BE2C (cell line): ENCODE results near the gene JAZF1.

Experiments used
- DNase-seq: peaks from one replicate; pipeline ENCODE4 v3.0.0-alpha.2; 2020
- H3K27me3 ChIP-seq: fragments of 250-450 bp; sonication (Bioruptor Pico); 2 replicates; pipeline ENCODE4 v1.5.1; 2020; ENCODE audit warnings: mild to moderate bottlenecking
- H3K36me3 ChIP-seq: fragments of 250-450 bp; sonication (Bioruptor Pico); 2 replicates; pipeline ENCODE4 v1.5.1; 2020; ENCODE audit warnings: mild to moderate bottlenecking
- H3K4me1 ChIP-seq: fragments of 250-450 bp; sonication (Bioruptor Pico); 2 replicates; pipeline ENCODE4 v1.5.1; 2020
- H3K4me3 ChIP-seq: 2 replicates; pipeline ENCODE4 v1.5.1; 2011; ENCODE audit warnings: low read depth, low read length
- H3K9me3 ChIP-seq: fragments of 250-450 bp; sonication (Bioruptor Pico); 2 replicates; pipeline ENCODE4 v1.5.1; 2020
- CTCF ChIP-seq: IDR thresholded peaks from 2 replicates; pipeline ENCODE4 v1.5.1; 2012; ENCODE audit warnings: mild to moderate bottlenecking, low read depth, low read length

Gene JAZF1

DNA sequence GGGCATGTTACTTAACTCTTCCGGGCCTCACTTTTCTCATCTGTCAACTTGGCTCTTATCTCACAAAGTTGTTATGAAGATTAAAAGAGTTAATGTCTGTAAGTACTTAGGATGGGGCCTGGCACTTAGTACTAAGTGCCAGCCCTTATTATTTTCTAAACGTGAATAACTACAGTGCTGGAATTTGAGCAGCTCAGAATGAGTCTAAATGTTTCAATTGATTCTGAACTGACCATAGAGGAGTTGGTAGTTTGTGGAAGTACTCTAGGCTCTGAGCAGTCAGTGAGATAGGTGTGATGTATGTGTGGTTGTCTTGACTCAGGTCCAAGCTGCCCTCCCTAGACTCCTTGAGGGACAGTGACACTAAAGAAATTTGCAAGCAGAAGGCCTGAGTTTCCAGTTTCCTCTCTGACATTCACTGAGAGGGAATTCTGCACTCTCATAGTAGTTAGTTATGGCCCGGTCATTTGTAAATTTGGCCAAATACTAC lies 18.5 kb upstream of the JAZF1 start:
- H3K36me3 ChIP-seq = no peaks in the 10 kb centered on the region
- TF ChIP-seq CTCF = no peak
- no peaks in the 10 kb centered on the region for H3K9me3 ChIP-seq
- no peak overlapping the region for H3K4me3 ChIP-seq
- H3K27me3 ChIP-seq = no peaks in the 10 kb centered on the region
- peaks cover 2% of the 10 kb centered on the region; the same call in 1 of the 2 replicates for H3K4me1 ChIP-seq
- DNase-seq = no peak

DNA sequence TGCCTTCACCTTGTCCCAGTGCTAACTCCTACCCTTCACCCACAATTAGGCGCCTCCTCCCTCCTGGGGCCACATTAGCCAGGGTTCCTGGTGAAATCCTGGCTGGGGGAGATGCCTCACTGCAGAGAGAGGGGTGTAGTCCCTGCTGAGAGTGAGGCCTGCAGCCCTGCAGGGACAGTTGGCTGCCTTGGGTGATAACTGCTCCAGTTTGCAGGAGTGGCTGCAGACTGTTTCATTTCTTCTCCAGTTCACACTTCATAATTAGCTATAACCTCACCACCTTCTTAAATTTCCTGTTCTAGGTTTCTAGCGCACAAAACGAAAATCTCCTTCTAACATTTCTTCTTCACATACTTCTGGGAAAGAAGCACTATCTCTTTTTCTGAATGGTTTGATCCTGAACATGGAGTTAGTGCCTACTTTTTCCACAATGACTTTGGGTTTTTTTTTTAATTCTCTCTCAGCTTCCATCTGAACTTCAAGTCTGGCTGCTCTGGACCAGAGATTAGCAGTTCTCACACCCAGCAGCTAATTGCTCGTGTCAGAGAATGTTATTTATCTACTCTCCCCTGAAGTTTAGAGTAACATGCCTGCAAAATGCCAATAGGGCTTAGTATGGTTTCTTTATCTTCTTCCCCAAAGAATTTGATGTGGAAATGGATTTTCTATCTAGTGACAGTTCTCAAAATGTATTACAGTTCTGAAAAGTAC lies 15.5 kb upstream of the JAZF1 start:
- H3K27me3 ChIP-seq = no peaks in the 10 kb centered on the region
- H3K4me3 ChIP-seq = no peak overlapping the region
- H3K36me3 ChIP-seq = no peaks in the 10 kb centered on the region
- peaks cover 2% of the 10 kb centered on the region; the same call in 1 of the 2 replicates for H3K4me1 ChIP-seq
- no peaks in the 10 kb centered on the region for H3K9me3 ChIP-seq
- no peak for DNase-seq
- no peak for TF ChIP-seq CTCF

GRCh38 chr7:28192786-28193585 lies 12.4 kb upstream of the JAZF1 start:
- peaks cover 29% of the 10 kb centered on the region for H3K4me1 ChIP-seq
- H3K4me3 ChIP-seq = no peak overlapping the region
- H3K9me3 ChIP-seq = no peaks in the 10 kb centered on the region
- TF ChIP-seq CTCF = no peak
- no peaks in the 10 kb centered on the region for H3K36me3 ChIP-seq
- no peaks in the 10 kb centered on the region for H3K27me3 ChIP-seq
- no peak for DNase-seq

- Histone ChIP-seq H3K4me1 (peaks cover 37% of the 10 kb centered on the region), H3K36me3 (no peaks in the 10 kb centered on the region), H3K27me3 (no peaks in the 10 kb centered on the region), H3K9me3 (no peaks in the 10 kb centered on the region), H3K4me3 (no peak overlapping the region)
- TF ChIP-seq CTCF = no peak
- no peak for DNase-seq
These were observed 11.2 kb upstream of the JAZF1 start for GRCh38 chr7:28191751-28192150.

DNA sequence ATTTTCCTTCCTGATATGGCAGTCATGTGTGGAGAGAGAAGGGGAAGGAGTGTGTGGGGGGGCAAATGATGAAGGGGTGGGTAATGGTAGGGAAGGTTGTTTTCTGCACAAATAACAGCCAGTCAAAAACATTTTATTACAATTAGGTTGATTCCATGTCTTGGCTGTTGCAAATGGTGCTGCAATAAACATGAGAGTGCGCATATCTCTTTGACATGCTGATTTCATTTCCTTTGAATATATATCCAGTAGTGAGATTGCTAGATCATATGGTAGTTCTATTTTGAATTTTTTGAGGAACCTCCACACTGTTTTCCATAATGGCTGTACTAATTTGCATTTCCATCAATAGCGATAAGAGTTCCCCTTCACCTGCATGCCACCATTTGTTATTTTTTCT lies 10.6 kb upstream of the JAZF1 start:
- TF ChIP-seq CTCF = no peak
- peaks cover 37% of the 10 kb centered on the region for H3K4me1 ChIP-seq
- H3K4me3 ChIP-seq = no peak overlapping the region
- DNase-seq = no peak
- H3K9me3 ChIP-seq = no peaks in the 10 kb centered on the region
- no peaks in the 10 kb centered on the region for H3K27me3 ChIP-seq
- no peaks in the 10 kb centered on the region for H3K36me3 ChIP-seq

- peak; percentile 35 for DNase-seq
- TF ChIP-seq CTCF = no peak
- no peaks in the 10 kb centered on the region for H3K9me3 ChIP-seq
- peaks cover 37% of the 10 kb centered on the region for H3K4me1 ChIP-seq
- H3K27me3 ChIP-seq = no peaks in the 10 kb centered on the region
- H3K36me3 ChIP-seq = no peaks in the 10 kb centered on the region
- no peak overlapping the region for H3K4me3 ChIP-seq
These were observed 9.6 kb upstream of the JAZF1 start for GRCh38 chr7:28190077-28190710.
